LNCAP (cell line): ENCODE data around the gene CRYBA4.

Experiments used
- TF ChIP-seq, protein P1 (sequence below): fragments of 450-650 bp; IDR thresholded peaks from 2 replicates; pipeline ENCODE4 v1.5.1; 2017; ENCODE audit warnings: mild to moderate bottlenecking

Gene CRYBA4

DNA sequence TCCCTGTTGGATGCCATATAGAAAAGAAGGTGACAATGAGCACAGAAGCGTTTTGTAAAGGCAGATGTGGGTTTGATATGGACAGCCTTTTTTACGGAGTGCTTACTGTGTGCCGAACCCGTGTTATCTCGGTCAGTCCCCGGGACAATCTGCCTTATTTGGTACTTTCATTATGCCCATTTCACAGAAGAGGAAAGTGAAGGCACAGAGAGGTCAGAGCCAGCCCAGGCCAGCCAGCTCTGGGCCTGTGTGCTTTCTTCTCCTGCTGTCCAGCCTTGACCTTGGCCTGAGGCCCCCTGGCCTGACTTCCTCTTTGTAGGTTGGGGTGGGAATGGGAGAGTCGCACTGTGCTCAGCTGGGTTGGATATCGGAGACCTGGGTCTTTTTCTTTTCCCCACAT, 3.3 kb upstream of the CRYBA4 start:
- TF ChIP-seq, protein P1, sequence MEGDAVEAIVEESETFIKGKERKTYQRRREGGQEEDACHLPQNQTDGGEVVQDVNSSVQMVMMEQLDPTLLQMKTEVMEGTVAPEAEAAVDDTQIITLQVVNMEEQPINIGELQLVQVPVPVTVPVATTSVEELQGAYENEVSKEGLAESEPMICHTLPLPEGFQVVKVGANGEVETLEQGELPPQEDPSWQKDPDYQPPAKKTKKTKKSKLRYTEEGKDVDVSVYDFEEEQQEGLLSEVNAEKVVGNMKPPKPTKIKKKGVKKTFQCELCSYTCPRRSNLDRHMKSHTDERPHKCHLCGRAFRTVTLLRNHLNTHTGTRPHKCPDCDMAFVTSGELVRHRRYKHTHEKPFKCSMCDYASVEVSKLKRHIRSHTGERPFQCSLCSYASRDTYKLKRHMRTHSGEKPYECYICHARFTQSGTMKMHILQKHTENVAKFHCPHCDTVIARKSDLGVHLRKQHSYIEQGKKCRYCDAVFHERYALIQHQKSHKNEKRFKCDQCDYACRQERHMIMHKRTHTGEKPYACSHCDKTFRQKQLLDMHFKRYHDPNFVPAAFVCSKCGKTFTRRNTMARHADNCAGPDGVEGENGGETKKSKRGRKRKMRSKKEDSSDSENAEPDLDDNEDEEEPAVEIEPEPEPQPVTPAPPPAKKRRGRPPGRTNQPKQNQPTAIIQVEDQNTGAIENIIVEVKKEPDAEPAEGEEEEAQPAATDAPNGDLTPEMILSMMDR: no peak

DNA sequence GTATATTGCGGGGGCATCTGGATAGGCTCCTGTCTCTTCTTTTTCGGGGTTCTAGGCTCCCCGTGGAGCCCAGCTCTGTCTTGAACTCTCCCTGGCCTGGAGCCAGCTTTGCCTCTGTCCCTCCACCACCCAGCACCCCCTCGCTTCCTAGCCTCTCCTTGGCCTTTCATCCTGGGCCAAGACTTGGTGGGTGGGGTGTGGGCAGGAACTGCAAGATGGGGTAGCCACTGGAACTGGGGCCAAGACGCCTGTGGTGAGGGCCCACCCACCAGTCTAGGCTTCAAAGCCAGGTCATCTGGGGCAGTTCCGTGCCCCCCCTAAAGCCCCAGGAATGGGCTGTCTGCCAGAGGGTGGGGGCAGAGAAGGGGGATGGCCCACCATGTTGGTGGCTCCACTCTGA, 2.3 kb upstream of the CRYBA4 start:
- TF ChIP-seq, protein P1: no peak

DNA sequence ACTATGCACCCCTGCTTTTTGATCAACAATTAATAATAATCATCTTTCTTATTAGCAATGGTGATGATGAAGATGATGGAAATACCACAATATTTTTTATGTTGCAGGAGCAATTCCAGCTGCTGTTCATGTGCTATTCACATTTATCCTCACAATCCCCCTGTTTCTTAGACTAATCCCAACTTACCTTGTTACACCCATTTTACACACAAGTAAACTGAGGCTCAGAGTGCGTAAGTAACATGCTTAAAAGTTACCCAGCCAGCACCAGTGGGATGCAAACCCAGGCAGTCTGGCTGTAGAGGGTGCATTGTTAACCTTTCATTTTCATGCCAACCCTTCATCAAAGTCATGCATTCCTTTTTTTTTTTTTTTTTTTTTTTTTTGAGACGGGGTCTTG, 1.6 kb upstream of the CRYBA4 start:
- TF ChIP-seq, protein P1: no peak

DNA sequence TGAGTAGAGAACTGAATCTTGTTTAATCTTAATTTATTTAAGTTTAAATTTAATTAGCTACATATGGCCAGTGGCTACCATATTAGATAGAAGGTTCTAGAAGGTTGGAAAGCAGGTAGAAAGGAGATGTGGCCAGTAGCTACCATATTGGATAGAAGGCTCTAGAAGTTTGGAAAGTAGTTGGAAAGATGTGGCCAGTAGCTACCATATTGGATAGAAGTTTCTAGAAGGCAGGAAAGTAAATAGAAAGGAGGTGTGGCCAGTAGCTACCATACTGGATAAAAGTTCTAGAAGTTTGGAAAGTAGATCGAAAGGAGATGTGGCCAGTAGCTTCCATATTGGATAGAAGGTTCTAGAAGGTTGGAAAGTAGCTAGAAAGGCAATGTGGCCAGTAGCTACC, 2.2 kb downstream of the CRYBA4 start:
- TF ChIP-seq, protein P1: no peak

DNA sequence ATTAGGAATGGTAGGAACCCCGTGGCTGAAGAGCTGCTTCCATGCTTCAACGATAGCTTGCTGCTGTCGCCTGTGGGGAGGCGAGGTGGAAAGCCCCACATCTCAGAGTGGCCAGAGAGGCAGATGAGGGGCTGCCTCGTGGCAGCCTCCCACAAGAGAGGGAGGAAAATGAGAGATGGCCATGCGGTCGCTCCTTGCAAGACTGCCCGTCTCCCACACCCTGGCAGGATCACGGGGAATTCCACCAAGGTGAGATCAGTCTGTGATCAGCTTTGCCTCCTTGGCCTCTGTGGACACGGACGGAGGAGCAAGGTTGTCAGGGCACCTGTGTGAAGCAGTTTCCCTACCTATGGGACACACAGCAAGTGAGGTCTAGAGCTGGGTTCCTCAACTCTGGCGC, 3.0 kb downstream of the CRYBA4 start:
- TF ChIP-seq, protein P1: no peak

DNA sequence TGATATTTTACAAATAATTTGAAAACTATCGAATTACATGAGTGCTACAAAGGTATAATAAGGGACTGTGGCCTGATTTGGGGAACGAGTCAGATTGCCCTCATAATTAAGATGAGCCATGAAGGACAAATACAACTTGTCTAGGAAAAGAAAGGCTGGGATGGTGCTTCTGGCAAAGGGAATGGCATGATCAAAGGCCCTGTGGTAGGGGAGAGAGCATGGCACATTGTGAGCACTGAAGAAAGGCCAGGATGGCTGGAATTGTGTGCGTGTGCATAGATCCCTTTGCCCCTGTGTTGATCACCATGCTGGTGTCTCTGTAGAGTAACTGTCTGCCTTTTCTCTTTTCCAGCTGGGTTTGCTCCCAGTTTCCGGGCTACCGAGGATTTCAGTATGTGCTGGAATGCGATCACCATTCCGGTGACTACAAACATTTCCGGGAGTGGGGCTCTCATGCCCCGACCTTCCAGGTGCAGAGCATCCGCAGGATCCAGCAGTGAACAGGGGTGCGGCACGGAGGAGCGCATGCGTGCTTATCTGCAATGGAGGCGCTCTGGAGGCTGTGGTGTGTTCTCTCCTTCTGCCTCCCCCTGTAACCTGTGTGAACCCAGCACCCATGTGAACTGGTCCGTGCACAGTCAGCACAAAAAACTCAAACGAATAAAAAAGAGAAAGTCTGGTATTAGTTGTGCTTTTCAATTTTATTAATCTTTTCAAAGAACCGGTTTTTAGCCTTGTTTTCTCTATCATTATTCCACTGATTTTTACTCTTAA, 8.4 kb downstream of the CRYBA4 start:
- TF ChIP-seq, protein P1: no peak

DNA sequence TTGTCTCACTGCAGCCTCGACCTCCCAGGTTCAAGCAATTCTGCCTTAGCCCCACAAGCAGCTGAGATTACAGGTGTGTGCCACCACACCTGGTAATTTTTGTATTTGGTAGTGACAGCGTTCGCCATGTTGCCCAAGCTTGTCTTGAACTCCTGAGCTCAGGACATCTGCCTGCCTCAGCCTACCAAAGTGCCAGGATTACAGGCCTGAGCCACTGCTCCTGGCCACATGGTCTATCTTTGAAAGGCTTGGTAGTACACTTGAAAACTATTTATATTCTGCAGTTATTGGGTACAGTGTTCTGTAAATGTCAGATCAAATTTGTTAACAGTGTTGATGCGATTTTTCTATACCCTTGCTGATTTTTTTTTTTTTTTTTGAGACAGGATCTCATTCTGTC, 9.5 kb downstream of the CRYBA4 start:
- TF ChIP-seq, protein P1: no peak
